Measurements from ENCODE around the gene ITPK1. TPM values are rescaled to one million over a fixed set of nuclear protein-coding genes. Genes with fewer than 3 reads are reported as not detected.

Gene ITPK1
- total and polyA plus RNA-seq, 12 donors, result 47.1 to 152 (median 92.7) TPM

GRCh38 chr14:93061380-93062012 lies 54.2 kb downstream of the ITPK1 start:
- Histone ChIP-seq H3K4me1 (peaks cover 19 to 80% (median 60%) of the 10 kb centered on the region in 9 donors), H3K9me3 (no peaks in the 10 kb centered on the region), H3K36me3 (peaks cover 0 to 4% (median 0%) of the 10 kb centered on the region in 9 donors), H3K27me3 (no peaks in the 10 kb centered on the region), H3K4me3 (no peak overlapping the region), H3K27ac (peak overlapping the region in 1 of 10 donors; percentile 40)
- TF ChIP-seq CTCF (IDR thresholded peaks at IDR 0.05), result no peak
- ATAC-seq (no peak), DNase-seq (no peak)
- WGBS, 2 donors, result 84 to 85% methylated on average over 4 of the region's 4 CpGs
- intact Hi-C loops (cut with DNase I), result no loop called here

GRCh38 chr14:93060841-93061240 lies 54.9 kb downstream of the ITPK1 start:
- 88 to 90% methylated on average over 1 of the region's 1 CpG for WGBS, 2 donors
- Histone ChIP-seq H3K4me3 (no peak overlapping the region), H3K36me3 (peaks cover 0 to 4% (median 0%) of the 10 kb centered on the region in 9 donors), H3K4me1 (peaks cover 21 to 80% (median 60%) of the 10 kb centered on the region in 9 donors), H3K27me3 (no peaks in the 10 kb centered on the region), H3K9me3 (no peaks in the 10 kb centered on the region), H3K27ac (peak overlapping the region in 2 of 10 donors; percentile 22 to 40)
- DNase-seq, result no peak
- no peak for ATAC-seq
- TF ChIP-seq CTCF (IDR thresholded peaks at IDR 0.05), result no peak
- intact Hi-C loops (cut with DNase I), result no loop called here

- Histone ChIP-seq H3K4me1 (peaks cover 19 to 80% (median 56%) of the 10 kb centered on the region in 9 donors), H3K4me3 (no peak overlapping the region), H3K27ac (peak overlapping the region in 5 of 10 donors; percentile 3 to 48 (median 36)), H3K27me3 (no peaks in the 10 kb centered on the region), H3K36me3 (peaks cover 0 to 4% (median 0%) of the 10 kb centered on the region in 9 donors), H3K9me3 (no peaks in the 10 kb centered on the region)
- no peak for TF ChIP-seq CTCF (IDR thresholded peaks at IDR 0.05)
- intact Hi-C loops (cut with DNase I), result no loop called here
- WGBS, 2 donors, result 55 to 60% methylated on average over 9 of the region's 9 CpGs
- ATAC-seq (peak in 1 of 8 donors; percentile 7), DNase-seq (peak in 1 of 2 donors; percentile 43)
These were observed 55.7 kb downstream of the ITPK1 start for GRCh38 chr14:93059917-93060545.

GRCh38 chr14:93059260-93059659 lies 56.5 kb downstream of the ITPK1 start:
- H3K27ac ChIP-seq, result no peak overlapping the region

More at GRCh38 chr14:93059260-93059659, 56.5 kb downstream of the ITPK1 start:
- Histone ChIP-seq H3K4me1 (peaks cover 12 to 73% (median 49%) of the 10 kb centered on the region in 9 donors), H3K4me3 (no peak overlapping the region), H3K36me3 (peaks cover 0 to 4% (median 0%) of the 10 kb centered on the region in 9 donors), H3K9me3 (no peaks in the 10 kb centered on the region), H3K27me3 (no peaks in the 10 kb centered on the region)
- intact Hi-C loops (cut with DNase I), result no loop called here
- 95 to 98% methylated on average over 14 to 16 of the region's 16 CpGs for WGBS, 2 donors
- TF ChIP-seq CTCF (IDR thresholded peaks at IDR 0.05), result no peak
- DNase-seq (no peak), ATAC-seq (no peak)

Data from heart right ventricle (tissue), 16 donors.